Astrocyte of the cerebellum (primary cell): ENCODE measurements around the gene TSPAN7.

Source experiments
- DNase-seq: peaks from one replicate; pipeline ENCODE4 v3.0.0-alpha.2; 2011; ENCODE audit warnings: low read depth
- H3K4me3 ChIP-seq: 2 replicates; pipeline ENCODE4 v1.5.1; 2011; ENCODE audit warnings: mild to moderate bottlenecking, low read depth, low read length, moderate library complexity
- CTCF ChIP-seq: IDR thresholded peaks from 2 replicates; pipeline ENCODE4 v1.5.1; 2012; ENCODE audit warnings: low read length, low read depth, moderate library complexity, mild to moderate bottlenecking; ENCODE audit errors: missing control alignments
- in situ Hi-C: cut with HindIII; loops from 2 replicates; pipeline ENCODE4 v1.10.0; 2017; ENCODE audit warnings: low sequenced_read_pairs

Gene TSPAN7

GRCh38 chrX:38649221-38649620, 87.9 kb downstream of the TSPAN7 start:
- no peak for TF ChIP-seq CTCF
- no peak for DNase-seq
- no peak overlapping the region for H3K4me3 ChIP-seq
- in situ Hi-C loops, result no loop called here

- H3K4me3 ChIP-seq, result no peak overlapping the region
- no peak for TF ChIP-seq CTCF
- in situ Hi-C loops, result no loop called here
- no peak for DNase-seq
Observed at GRCh38 chrX:38649674-38650647, 88.6 kb downstream of the TSPAN7 start.

- no peak for TF ChIP-seq CTCF
- H3K4me3 ChIP-seq, result no peak overlapping the region
- no peak for DNase-seq
- in situ Hi-C loops, result no loop called here
Observed at GRCh38 chrX:38651625-38652601, 90.6 kb downstream of the TSPAN7 start.

- no peak for TF ChIP-seq CTCF
- no peak for DNase-seq
- no peak overlapping the region for H3K4me3 ChIP-seq
- in situ Hi-C loops, result no loop called here
Observed at GRCh38 chrX:38652934-38653442, 91.6 kb downstream of the TSPAN7 start.

GRCh38 chrX:38654302-38654701, 93.0 kb downstream of the TSPAN7 start:
- no peak overlapping the region for H3K4me3 ChIP-seq
- in situ Hi-C loops, result no loop called here
- peak; percentile 47 for TF ChIP-seq CTCF
- peak; percentile 11 for DNase-seq

GRCh38 chrX:38656350-38656915, 95.1 kb downstream of the TSPAN7 start:
- no peak for TF ChIP-seq CTCF
- H3K4me3 ChIP-seq, result no peak overlapping the region
- no peak for DNase-seq
- in situ Hi-C loops, result no loop called here
